ENCODE measurements around the gene TRAPPC1. TPM values are rescaled to one million over a fixed set of nuclear protein-coding genes. Genes with fewer than 3 reads are reported as not detected.
A peak's percentile ranks its signal among the peaks of the same experiment; 100 is the strongest.

Gene TRAPPC1
- total RNA-seq, 5 donors from 2014 or later (not counting 1 experiment from before 2014, with no cell fraction given): 95.4 to 138 (median 113) TPM

DNA sequence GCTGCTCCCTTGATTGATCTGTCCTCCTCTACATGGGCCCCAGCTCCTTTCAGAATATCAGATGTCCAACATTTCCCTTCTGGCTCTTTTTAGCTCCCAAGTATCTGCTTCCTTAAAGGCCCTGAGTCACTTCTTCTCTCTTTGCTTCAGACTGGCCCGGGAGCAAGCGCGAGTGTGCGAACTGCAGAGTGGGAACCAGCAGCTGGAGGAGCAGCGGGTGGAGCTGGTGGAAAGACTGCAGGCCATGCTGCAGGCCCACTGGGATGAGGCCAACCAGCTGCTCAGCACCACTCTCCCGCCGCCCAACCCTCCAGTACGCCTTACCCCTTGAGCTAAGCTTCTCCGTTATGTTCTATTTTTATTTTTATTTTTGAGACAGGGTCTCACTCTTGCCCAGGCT lies 12.6 kb upstream of the TRAPPC1 start:
- H3K4me1 ChIP-seq (ENCODE audit: control insufficient read depth in 1 of 2, extremely low read depth in 1 of 2, insufficient read depth in 2 of 2, low read length in 2 of 2): no peaks in the 10 kb centered on the region
- Mint-ChIP-seq H3K4me3 (no peak overlapping the region), H3K9me3 (no peaks in the 10 kb centered on the region), H3K4me1 (peaks cover 0 to 2% (median 0%) of the 10 kb centered on the region in 3 donors), H3K27ac (no peak overlapping the region), H3K27me3 (no peaks in the 10 kb centered on the region), H3K36me3 (peaks cover 62% of the 10 kb centered on the region)
- no peak for ATAC-seq (replicated peaks in 1 of 4)
- H3K36me3 ChIP-seq (ENCODE audit: control insufficient read depth in 2 of 2, extremely low read depth in 1 of 2, insufficient read depth in 1 of 2, low read length in 1 of 2): peaks cover 7 to 73% of the 10 kb centered on the region in 2 donors
- WGBS (ENCODE audit: insufficient coverage): 95% methylated on average over 5 of the region's 9 CpGs
- CTCF ChIA-PET: interaction anchor here (0.5 to 1.1 kb wide), 2 partner anchors 27 to 79 kb away, joined by 3 read pairs; no protein-coding TSS in a partner anchor
- H3K27ac ChIP-seq (ENCODE audit: low read length): no peak overlapping the region
- no peaks in the 10 kb centered on the region for H3K9me3 ChIP-seq
- no peak for DNase-seq
- no peaks in the 10 kb centered on the region for H3K27me3 ChIP-seq (replicated peaks in 1 of 2; ENCODE audit: control insufficient read depth in 2 of 2, extremely low read depth in 1 of 2, insufficient read depth in 2 of 2, low read length in 1 of 2)
- H3K4me3 ChIP-seq (ENCODE audit: control insufficient read depth in 1 of 2, extremely low read depth in 1 of 2, low read length in 1 of 2): no peak overlapping the region
- POLR2A ChIA-PET: interaction anchor here (0.7 kb wide), 2 partner anchors 13 to 1273 kb away, joined by 3 read pairs; partner anchors contain the start of gene TRAPPC1 (in 1 of the 2)

DNA sequence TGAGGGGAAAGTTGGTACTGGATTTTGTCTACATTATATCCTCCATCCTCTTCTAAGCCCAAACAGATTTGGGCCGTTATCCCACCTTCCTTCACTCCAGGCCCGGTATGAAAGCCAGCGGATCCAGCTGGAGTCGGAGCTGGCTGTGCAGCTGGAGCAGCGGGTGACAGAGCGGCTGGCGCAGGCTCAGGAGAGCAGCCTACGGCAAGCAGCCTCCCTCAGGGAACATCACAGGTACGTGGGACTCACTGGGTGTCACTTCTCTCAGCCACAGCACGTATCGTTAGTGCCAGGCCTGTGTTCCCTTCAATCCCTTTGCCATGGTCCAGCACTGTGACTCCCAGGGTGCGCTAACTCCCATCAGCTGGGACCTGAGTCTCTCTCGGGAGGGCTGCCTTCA lies 11.5 kb upstream of the TRAPPC1 start:
- no peaks in the 10 kb centered on the region for H3K9me3 Mint-ChIP-seq
- POLR2A ChIA-PET: interaction anchor here in 1 of 2 donors (0.6 kb wide), 1 partner anchor 25 kb away, joined by 5 read pairs; no protein-coding TSS in a partner anchor

DNA sequence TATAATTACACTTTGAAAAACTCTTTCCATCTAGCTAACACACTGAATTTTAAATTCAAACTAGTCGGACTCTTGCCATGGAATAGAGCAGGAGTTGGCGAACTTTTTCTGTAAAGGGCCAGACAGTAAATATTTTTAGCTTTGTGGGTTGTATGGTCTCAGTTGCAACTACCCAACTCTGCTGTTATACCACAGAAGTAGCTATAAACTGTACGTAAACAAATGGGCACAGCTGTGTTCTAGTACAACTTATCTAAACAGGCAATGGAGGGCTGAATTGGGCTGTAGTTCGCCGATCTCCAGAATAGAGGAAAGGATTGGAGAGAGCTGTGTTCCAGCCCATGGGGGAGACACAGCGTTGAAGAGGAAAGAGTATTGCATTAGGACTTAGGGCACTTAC lies 9.0 kb upstream of the TRAPPC1 start:
- Histone ChIP-seq H3K27me3 (replicated peaks in 1 of 2; ENCODE audit: control insufficient read depth in 2 of 2, extremely low read depth in 1 of 2, insufficient read depth in 2 of 2, low read length in 1 of 2) (no peaks in the 10 kb centered on the region), H3K36me3 (ENCODE audit: control insufficient read depth in 2 of 2, extremely low read depth in 1 of 2, insufficient read depth in 1 of 2, low read length in 1 of 2) (peaks cover 7 to 58% of the 10 kb centered on the region in 2 donors), H3K27ac (ENCODE audit: low read length) (no peak overlapping the region), H3K4me1 (ENCODE audit: control insufficient read depth in 1 of 2, extremely low read depth in 1 of 2, insufficient read depth in 2 of 2, low read length in 2 of 2) (no peaks in the 10 kb centered on the region), H3K9me3 (no peaks in the 10 kb centered on the region), H3K4me3 (ENCODE audit: control insufficient read depth in 1 of 2, extremely low read depth in 1 of 2, low read length in 1 of 2) (no peak overlapping the region)
- H3K36me3 Mint-ChIP-seq: peaks cover 54% of the 10 kb centered on the region
- WGBS (ENCODE audit: insufficient coverage): 100% methylated on average over 3 of the region's 6 CpGs
- H3K4me3 Mint-ChIP-seq: no peak overlapping the region
- ATAC-seq (replicated peaks in 1 of 4): no peak
- H3K4me1 Mint-ChIP-seq: peaks cover under 1 to 5% (median 3%) of the 10 kb centered on the region in 3 donors
- H3K27me3 Mint-ChIP-seq: no peaks in the 10 kb centered on the region
- ChIA-PET POLR2A (interaction anchor here in 1 of 2 donors (1.0 kb wide), 1 partner anchor 23 kb away, joined by 8 read pairs; no protein-coding TSS in a partner anchor), CTCF (no interaction called here)
- H3K27ac Mint-ChIP-seq: no peak overlapping the region
- DNase-seq: no peak
- no peaks in the 10 kb centered on the region for H3K9me3 Mint-ChIP-seq

More for the DNA sequence above, 11.5 kb upstream of the TRAPPC1 start:
- no peak overlapping the region for H3K4me3 Mint-ChIP-seq
- H3K4me1 Mint-ChIP-seq: peaks cover 0 to 2% (median 0%) of the 10 kb centered on the region in 3 donors
- ATAC-seq (replicated peaks in 1 of 4): no peak
- Histone ChIP-seq H3K27me3 (replicated peaks in 1 of 2; ENCODE audit: control insufficient read depth in 2 of 2, extremely low read depth in 1 of 2, insufficient read depth in 2 of 2, low read length in 1 of 2) (no peaks in the 10 kb centered on the region), H3K27ac (ENCODE audit: low read length) (no peak overlapping the region), H3K36me3 (ENCODE audit: control insufficient read depth in 2 of 2, extremely low read depth in 1 of 2, insufficient read depth in 1 of 2, low read length in 1 of 2) (peaks cover 9 to 65% of the 10 kb centered on the region in 2 donors), H3K4me3 (ENCODE audit: control insufficient read depth in 1 of 2, extremely low read depth in 1 of 2, low read length in 1 of 2) (no peak overlapping the region), H3K4me1 (ENCODE audit: control insufficient read depth in 1 of 2, extremely low read depth in 1 of 2, insufficient read depth in 2 of 2, low read length in 2 of 2) (no peaks in the 10 kb centered on the region), H3K9me3 (no peaks in the 10 kb centered on the region)
- H3K27ac Mint-ChIP-seq: no peak overlapping the region
- WGBS (ENCODE audit: insufficient coverage): 99% methylated on average over 11 of the region's 13 CpGs
- H3K27me3 Mint-ChIP-seq: no peaks in the 10 kb centered on the region
- no peak for DNase-seq
- CTCF ChIA-PET: no interaction called here
- H3K36me3 Mint-ChIP-seq: peaks cover 56% of the 10 kb centered on the region

DNA sequence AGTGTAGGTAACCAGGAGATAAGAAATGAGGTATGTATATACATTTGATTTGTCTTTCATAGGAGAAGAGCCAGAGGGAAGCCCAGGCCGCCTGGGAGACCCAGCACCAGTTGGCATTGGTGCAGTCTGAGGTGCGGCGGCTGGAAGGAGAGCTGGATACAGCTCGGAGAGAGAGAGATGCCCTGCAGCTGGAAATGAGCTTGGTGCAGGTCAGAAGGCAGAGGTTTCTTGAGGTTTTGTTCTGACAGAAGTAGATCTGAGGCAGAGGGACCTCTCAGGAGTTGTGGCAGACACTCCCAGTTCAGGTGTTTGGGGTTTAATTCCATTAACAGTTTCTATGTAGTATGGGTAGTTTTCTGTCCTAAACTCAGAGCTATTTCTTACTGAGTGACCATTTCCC lies 8.3 kb upstream of the TRAPPC1 start:
- Histone ChIP-seq H3K4me3 (ENCODE audit: control insufficient read depth in 1 of 2, extremely low read depth in 1 of 2, low read length in 1 of 2) (no peak overlapping the region), H3K36me3 (ENCODE audit: control insufficient read depth in 2 of 2, extremely low read depth in 1 of 2, insufficient read depth in 1 of 2, low read length in 1 of 2) (peaks cover 5 to 55% of the 10 kb centered on the region in 2 donors), H3K27me3 (replicated peaks in 1 of 2; ENCODE audit: control insufficient read depth in 2 of 2, extremely low read depth in 1 of 2, insufficient read depth in 2 of 2, low read length in 1 of 2) (no peaks in the 10 kb centered on the region), H3K27ac (ENCODE audit: low read length) (no peak overlapping the region), H3K9me3 (no peaks in the 10 kb centered on the region), H3K4me1 (ENCODE audit: control insufficient read depth in 1 of 2, extremely low read depth in 1 of 2, insufficient read depth in 2 of 2, low read length in 2 of 2) (no peaks in the 10 kb centered on the region)
- ATAC-seq (replicated peaks in 1 of 4): no peak
- Mint-ChIP-seq H3K36me3 (peaks cover 53% of the 10 kb centered on the region), H3K4me1 (peaks cover 3 to 6% (median 5%) of the 10 kb centered on the region in 3 donors), H3K27me3 (no peaks in the 10 kb centered on the region), H3K27ac (no peak overlapping the region), H3K4me3 (no peak overlapping the region), H3K9me3 (no peaks in the 10 kb centered on the region)
- POLR2A ChIA-PET: no interaction called here
- no CpG with 5 or more reads among the region's 4 CpGs for WGBS (ENCODE audit: insufficient coverage)
- no peak for DNase-seq
- CTCF ChIA-PET: interaction anchor here in 1 of 2 donors (1.2 kb wide), 1 partner anchor 50 kb away, joined by 3 read pairs; no protein-coding TSS in a partner anchor

DNA sequence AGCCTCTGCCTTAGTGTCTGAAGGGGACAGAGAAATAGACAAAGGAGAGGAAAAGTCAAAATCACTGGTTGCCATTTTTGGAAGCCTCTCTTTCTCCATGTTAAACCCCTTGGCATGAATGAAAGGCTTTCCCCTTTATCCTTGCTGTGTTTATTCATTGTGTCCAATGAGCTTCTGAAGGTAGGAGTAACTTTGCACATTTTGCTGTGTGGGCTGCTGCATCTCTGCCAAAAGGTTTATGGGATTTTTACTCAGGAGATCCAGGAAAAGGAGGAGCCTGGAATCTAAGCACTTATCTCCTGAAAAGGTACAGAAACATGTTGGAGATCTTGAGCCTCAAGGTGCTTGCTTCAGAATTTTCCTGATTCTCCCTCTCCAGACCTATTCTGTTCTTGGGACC lies 4.1 kb upstream of the TRAPPC1 start:
- Histone ChIP-seq H3K27ac (ENCODE audit: low read length) (no peak overlapping the region), H3K36me3 (ENCODE audit: control insufficient read depth in 2 of 2, extremely low read depth in 1 of 2, insufficient read depth in 1 of 2, low read length in 1 of 2) (peaks cover 3 to 32% of the 10 kb centered on the region in 2 donors), H3K4me3 (ENCODE audit: control insufficient read depth in 1 of 2, extremely low read depth in 1 of 2, low read length in 1 of 2) (no peak overlapping the region), H3K27me3 (replicated peaks in 1 of 2; ENCODE audit: control insufficient read depth in 2 of 2, extremely low read depth in 1 of 2, insufficient read depth in 2 of 2, low read length in 1 of 2) (no peaks in the 10 kb centered on the region), H3K4me1 (ENCODE audit: control insufficient read depth in 1 of 2, extremely low read depth in 1 of 2, insufficient read depth in 2 of 2, low read length in 2 of 2) (peaks cover 12 to 22% of the 10 kb centered on the region in 2 experiments), H3K9me3 (no peaks in the 10 kb centered on the region)
- peaks cover 34 to 45% (median 44%) of the 10 kb centered on the region in 3 donors for H3K4me1 Mint-ChIP-seq
- DNase-seq: no peak
- CTCF ChIA-PET: interaction anchor here in 1 of 2 donors (0.5 to 1.3 kb wide), 2 partner anchors 23 to 1285 kb away, joined by 4 read pairs; no protein-coding TSS in a partner anchor
- no peaks in the 10 kb centered on the region for H3K27me3 Mint-ChIP-seq
- POLR2A ChIA-PET: no interaction called here
- H3K27ac Mint-ChIP-seq: no peak overlapping the region
- H3K36me3 Mint-ChIP-seq: peaks cover 39% of the 10 kb centered on the region
- H3K4me3 Mint-ChIP-seq: no peak overlapping the region
- no peak for ATAC-seq (replicated peaks in 1 of 4)
- no peaks in the 10 kb centered on the region for H3K9me3 Mint-ChIP-seq

DNA sequence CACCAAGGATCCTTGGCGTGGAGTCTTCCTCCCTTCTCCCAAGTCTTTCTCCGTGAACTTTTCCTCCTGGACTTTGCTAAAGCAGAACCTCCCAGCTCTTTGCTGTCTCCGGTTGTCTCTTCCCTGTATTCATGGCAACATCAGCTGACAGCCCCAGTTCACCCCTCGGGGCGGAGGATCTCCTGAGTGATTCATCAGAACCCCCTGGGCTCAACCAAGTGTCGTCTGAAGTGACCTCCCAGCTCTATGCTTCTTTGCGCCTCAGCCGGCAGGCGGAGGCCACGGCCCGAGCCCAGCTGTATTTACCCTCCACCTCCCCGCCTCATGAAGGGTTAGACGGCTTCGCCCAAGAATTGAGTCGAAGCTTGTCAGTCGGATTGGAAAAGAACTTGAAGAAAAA lies 1.2 kb upstream of the TRAPPC1 start:
- Histone ChIP-seq H3K36me3 (ENCODE audit: control insufficient read depth in 2 of 2, extremely low read depth in 1 of 2, insufficient read depth in 1 of 2, low read length in 1 of 2) (peaks cover 0 to 34% of the 10 kb centered on the region in 2 donors), H3K27ac (ENCODE audit: low read length) (no peak overlapping the region), H3K4me1 (ENCODE audit: control insufficient read depth in 1 of 2, extremely low read depth in 1 of 2, insufficient read depth in 2 of 2, low read length in 2 of 2) (peaks cover 18 to 37% of the 10 kb centered on the region in 2 experiments), H3K27me3 (replicated peaks in 1 of 2; ENCODE audit: control insufficient read depth in 2 of 2, extremely low read depth in 1 of 2, insufficient read depth in 2 of 2, low read length in 1 of 2) (no peaks in the 10 kb centered on the region), H3K9me3 (no peaks in the 10 kb centered on the region), H3K4me3 (ENCODE audit: control insufficient read depth in 1 of 2, extremely low read depth in 1 of 2, low read length in 1 of 2) (peak overlapping the region; percentile 86 to 88)
- CTCF ChIA-PET: interaction anchor here (0.5 to 1.9 kb wide), 12 partner anchors 17 to 800 kb away, joined by 3 to 9 read pairs (median 5); partner anchors contain the start of genes NAA38 (in 1 of the 2) and RNF227 (in 1 of the 2)
- POLR2A ChIA-PET: interaction anchor here (0.6 kb wide), 2 partner anchors 484 to 931 kb away, joined by 6 to 7 read pairs; no protein-coding TSS in a partner anchor
- Mint-ChIP-seq H3K4me1 (peaks cover 48 to 61% (median 58%) of the 10 kb centered on the region in 3 donors), H3K27me3 (no peaks in the 10 kb centered on the region), H3K9me3 (no peaks in the 10 kb centered on the region), H3K27ac (peak overlapping the region in 1 of 2 donors; percentile 57), H3K4me3 (peak overlapping the region; percentile 93 to 98 (median 94)), H3K36me3 (peaks cover 21% of the 10 kb centered on the region)
- DNase-seq (peak in 5 of 35 experiments; percentile 16 to 41 (median 26)), ATAC-seq (replicated peaks in 1 of 4) (no peak)
- whole genome bisulfite sequencing (ENCODE audit: insufficient coverage): 23% methylated on average over 7 of the region's 16 CpGs

Data from T-cell (primary cell).